K562 (cell line): Measurements from ENCODE around the gene SRPK2. TPM values are rescaled to one million over a fixed set of nuclear protein-coding genes. Genes with fewer than 3 reads are reported as not detected.
A peak's percentile ranks its signal among the peaks of the same experiment; 100 is the strongest.

Experiments
- AFF4 ChIP-seq: sonication (generic); formaldehyde crosslinking; IDR thresholded peaks from 2 replicates; pipeline ENCODE4 v1.8.0; 2023; ENCODE audit warnings: mild to moderate bottlenecking, missing genetic modification reagents
- ARID4B ChIP-seq: sonication (generic); formaldehyde crosslinking; IDR thresholded peaks from 2 replicates; pipeline ENCODE4 v1.8.0; 2022; ENCODE audit warnings: mild to moderate bottlenecking, missing genetic modification reagents
- FIP1L1 ChIP-seq: fragments of 200-400 bp; formaldehyde crosslinking; IDR thresholded peaks from 2 replicates; pipeline ENCODE4 v1.6.1; 2018; ENCODE audit warnings: mild to moderate bottlenecking, low read depth, low read length; ENCODE audit not compliant: poor library complexity, severe bottlenecking
- IRF2 ChIP-seq: sonication (generic); formaldehyde crosslinking; IDR thresholded peaks from 2 replicates; pipeline ENCODE4 v1.8.1; 2022; ENCODE audit warnings: mild to moderate bottlenecking, missing genetic modification reagents
- NRF1 ChIP-seq, 2 experiments: fragments of 450-650 bp; IDR thresholded peaks in 1 of 2; conservative IDR thresholded peaks in 1 of 2; 2 replicates each; pipeline ENCODE4 v1.6.1; 2014; ENCODE audit warnings: mild to moderate bottlenecking in 2 of 2
- REST ChIP-seq, 2 experiments: fragments of 450-650 bp; formaldehyde crosslinking in 1 of 2; IDR thresholded peaks; 2 replicates each; pipeline versions ENCODE4 v1.4.0 to v1.6.1; 2014 to 2020; ENCODE audit warnings: mild to moderate bottlenecking in 2 of 2, borderline replicate concordance in 1 of 2, low read depth in 1 of 2
- ZNF445 ChIP-seq: fragments of 250-450 bp; sonication (Bioruptor Pico); IDR thresholded peaks from 2 replicates; pipeline ENCODE4 v1.4.0; 2020; ENCODE audit warnings: low read depth, mild to moderate bottlenecking, moderate library complexity
- polyA plus RNA-seq, 8 experiments: library from polyadenylated mRNA; depleted of rRNA in 4 of 8; stranded (reverse) in 5 of 8; unstranded in 3 of 8; fragments of >200 nt; fragmentation: Nextera tagmentation in 2 of 8; fragmentation: Illumina TruSeq in 1 of 8; extraction: Ambion mirVana in 2 of 8; extraction: Trizol in 1 of 8; gene quantifications; 2 replicates each; pipeline versions ENCODE4 v1.2.1 to v1.2.3, GENCODE V29; 2011 to 2014; ENCODE audit warnings: inconsistent platforms in 1 of 8, missing spikeins in 1 of 8
- total RNA-seq, 7 experiments: library from RNA; depleted of rRNA in 6 of 7; stranded (reverse); fragments of >200 nt in 6 of 7; fragmentation: Illumina TruSeq in 2 of 7; extraction: Trizol in 2 of 7; gene quantifications; 2 replicates each; pipeline versions ENCODE4 v1.2.1 to v1.2.3, GENCODE V29; 2011 to 2021; ENCODE audit warnings: low replicate concordance in 1 of 7

Gene SRPK2
- total and polyA plus RNA-seq, 9 of the 15 experiments (the other 6 are each of a cell fraction or from before 2014, with no cell fraction given) = 21.5 to 44.7 (median 33.3) TPM

- TF ChIP-seq ARID4B = peak; percentile 25
- no peak for TF ChIP-seq REST (IDR thresholded peaks at IDR 0.05; ENCODE audit: borderline replicate concordance)
- peak; percentile 40; the same call in 1 of the 2 replicates for TF ChIP-seq REST (CRISPR knock-in tag; IDR thresholded peaks at IDR 0.05; ENCODE audit: low read depth)
- no peak for TF ChIP-seq AFF4 (CRISPR knock-in tag)
- TF ChIP-seq ZNF445 = no peak
- no peak for TF ChIP-seq IRF2 (CRISPR knock-in tag)
- TF ChIP-seq FIP1L1 = peak; percentile 84
- TF ChIP-seq NRF1 (conservative IDR thresholded peaks at IDR 0.05 in 1 of 2, IDR thresholded peaks at IDR 0.05 in 1 of 2) = peak; percentile 80 to 82
Measured at GRCh38 chr7:105387508-105388355, 989 bp downstream of the SRPK2 start (continued).
